HPDE6-E6E7 (cell line): Measurements from ENCODE around the gene WDR35.
A peak's percentile ranks its signal among the peaks of the same experiment; 100 is the strongest.

ENCODE experiments used
- DNase-seq: peaks from one replicate; pipeline ENCODE4 v3.0.0; 2011; ENCODE audit warnings: missing footprints; ENCODE audit errors: extremely low spot score

The WDR35 gene

DNA sequence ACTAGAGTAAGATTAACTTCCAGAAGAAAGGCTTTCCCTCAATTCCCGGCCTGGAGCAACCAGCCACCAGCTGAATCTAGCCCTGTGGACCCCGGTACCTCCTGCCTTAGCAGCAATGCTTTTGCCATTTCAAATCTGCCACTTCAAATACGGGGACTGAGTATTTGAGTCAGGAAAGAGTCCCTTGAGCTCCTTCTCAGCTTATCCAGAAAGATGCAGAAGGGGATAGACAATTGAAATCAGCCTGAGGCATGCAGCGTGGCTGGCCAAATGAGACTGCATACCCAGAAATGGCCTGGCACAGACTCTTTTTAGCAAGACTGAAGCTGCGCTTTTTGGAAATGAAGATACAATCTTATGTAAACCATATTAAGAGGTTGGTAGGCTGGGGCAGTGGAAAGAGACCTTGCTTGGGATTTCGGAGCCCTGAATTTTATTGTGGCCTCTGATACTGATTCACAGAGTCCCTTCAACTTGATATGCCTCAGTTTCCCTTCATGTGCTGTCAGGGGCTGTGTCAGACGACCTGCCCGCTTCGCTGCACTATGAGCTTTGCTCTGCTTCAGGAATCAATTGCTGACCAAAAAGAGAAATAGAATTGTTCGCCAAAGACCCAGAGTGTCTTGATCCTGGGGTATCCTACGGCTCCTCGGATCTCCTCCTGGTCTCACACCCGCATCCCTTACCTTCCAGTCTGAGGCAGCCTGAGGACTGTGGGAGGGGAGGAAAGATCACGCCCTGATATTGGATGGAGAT lies 21.5 kb upstream of the WDR35 start:
- DNase-seq: no peak

DNA sequence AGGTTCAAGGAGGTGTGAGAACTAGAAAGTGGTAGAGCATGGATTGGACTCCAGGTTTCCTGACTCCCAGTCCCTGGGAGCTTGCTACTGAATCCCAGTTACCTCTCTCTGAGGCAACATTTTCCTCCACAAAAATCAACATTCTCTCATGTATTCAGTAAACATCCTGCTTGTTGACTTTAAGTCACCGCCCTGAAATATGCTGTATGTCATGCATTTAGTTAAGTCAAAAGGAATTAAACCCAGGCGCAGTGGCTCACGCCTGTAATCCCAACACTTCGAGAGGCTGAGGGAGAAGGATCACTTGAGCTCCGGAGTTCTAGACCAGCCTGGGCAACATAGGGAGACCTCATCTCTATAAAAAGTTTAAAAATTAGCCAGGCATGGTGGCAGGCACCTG lies 18.8 kb upstream of the WDR35 start:
- no peak for DNase-seq

DNA sequence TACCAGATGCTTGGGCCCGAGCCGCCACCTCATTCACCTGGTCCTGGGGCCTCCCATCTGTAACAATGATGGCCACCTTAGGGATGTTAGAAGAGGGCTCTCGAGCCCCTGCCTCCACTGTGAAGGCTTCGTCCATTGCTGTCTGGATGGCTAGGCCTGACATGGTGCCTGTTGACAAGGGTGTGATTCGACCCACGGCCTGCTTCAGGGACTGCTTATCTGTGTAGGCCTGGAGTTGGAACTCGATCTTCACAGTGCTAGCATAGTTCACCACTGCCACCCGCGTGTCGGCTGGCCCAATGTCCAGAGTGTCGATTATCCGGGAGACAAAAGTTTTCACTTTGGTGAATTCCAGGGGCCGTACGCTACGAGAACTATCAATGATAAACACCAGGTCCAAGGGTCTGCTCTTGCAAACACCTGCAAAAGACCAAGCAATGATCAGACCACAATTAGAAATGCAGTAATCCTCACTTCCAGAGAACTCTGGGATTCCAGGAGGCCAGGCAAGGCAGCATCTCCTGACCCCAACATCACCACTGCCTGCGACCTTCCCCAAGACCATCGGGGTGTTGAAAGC lies 16.1 kb upstream of the WDR35 start:
- DNase-seq: no peak

DNA sequence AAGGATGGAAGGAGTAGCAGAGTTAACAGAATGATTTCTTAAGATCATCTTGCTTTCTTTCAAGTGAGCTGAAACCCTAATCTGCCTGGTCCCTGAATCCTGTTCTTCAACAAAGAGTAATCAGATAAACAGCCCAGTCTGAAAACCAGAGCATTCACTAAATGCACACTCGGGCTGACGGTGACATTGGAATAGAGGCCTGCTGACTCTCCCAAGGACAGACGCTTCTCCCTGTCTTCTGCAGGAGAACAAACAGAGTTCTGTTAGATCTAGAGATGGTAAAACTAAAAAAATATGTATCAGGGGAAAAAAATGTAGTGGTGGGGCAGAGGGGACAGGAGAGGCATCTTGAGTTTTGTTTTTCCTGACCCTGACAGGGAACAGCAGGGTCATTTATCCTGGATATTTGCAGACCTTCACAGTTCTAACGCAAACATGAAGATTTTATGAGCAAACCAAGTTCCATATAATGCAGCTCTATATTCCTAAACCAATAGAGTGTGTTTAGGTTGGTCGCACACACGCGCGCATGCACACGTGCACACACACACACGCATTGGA lies 15.2 kb upstream of the WDR35 start:
- no peak for DNase-seq

DNA sequence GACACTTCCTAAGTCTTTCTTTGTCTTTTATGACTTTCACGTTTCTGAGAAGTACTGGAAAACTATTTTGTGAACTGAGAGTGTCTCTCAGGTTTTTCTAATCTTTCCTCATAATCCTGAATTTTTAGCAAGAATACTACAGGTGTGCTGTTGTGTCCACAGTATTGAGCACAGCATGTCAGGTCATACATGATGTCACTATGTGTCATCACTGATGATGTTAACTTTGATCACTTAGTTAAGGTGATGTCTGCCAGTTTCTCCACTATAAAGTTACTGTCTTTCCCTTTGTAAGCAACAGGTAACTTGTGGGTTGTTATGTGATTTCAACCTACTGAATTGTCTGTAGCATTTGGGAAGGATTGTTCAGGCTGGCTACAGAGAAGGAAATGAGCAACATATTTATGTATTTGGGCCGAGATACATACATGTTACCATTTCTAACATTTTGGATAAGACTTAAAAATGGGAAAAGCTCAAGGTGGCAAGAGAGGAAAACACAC lies 11.5 kb upstream of the WDR35 start:
- no peak for DNase-seq

DNA sequence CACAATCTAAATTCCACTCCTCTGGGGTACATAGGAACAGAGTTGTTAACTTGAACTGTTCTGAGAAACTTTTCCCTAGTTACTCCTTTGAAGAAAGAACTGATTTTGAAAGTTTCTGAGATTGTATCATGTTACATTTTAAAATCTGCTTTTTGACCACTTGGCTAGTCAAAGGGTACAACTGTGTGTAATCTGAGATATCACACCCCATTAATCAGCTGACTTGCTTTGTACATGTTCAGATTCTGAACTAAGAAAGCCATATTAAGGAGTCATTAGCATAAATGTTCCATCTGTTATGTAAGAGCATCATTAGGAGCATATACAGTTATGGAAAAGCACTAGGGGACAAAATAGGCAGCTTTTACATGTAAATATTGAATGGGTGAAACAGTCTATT lies 3.8 kb upstream of the WDR35 start:
- no peak for DNase-seq

DNA sequence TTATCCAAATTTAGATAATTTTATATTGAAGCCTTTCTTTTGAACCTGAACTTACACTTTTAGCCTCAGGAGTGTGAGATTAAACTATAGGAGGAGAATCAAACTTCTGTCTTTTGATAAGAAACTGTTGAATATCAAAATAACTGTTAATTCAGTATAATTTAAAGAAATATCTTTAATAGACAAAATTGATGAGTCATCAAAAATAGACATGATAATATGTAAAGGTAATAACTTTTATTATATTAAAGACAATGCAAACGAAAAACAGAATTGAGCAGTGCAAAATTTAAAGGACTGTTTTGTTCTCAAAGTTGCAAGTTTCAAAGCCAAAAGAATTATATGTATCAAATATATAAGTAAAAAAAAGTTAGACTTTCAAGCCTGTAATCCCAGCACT lies 2.0 kb upstream of the WDR35 start:
- DNase-seq: no peak

DNA sequence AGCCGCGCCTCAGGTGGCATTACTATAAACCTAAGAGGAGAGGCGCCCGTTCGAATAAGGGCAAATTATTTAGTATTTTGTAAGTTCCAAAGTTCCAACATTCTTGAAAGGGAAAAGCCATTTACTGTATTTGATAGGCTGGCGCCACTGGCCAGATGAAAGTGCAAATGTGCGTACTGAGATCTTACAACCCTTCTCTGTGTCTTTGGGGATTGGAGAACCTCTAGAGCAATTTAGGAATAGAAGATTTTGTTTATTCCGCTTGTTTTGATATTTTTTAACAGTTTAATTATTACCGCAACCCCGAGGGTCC lies 467 bp upstream of the WDR35 start:
- DNase-seq: no peak

DNA sequence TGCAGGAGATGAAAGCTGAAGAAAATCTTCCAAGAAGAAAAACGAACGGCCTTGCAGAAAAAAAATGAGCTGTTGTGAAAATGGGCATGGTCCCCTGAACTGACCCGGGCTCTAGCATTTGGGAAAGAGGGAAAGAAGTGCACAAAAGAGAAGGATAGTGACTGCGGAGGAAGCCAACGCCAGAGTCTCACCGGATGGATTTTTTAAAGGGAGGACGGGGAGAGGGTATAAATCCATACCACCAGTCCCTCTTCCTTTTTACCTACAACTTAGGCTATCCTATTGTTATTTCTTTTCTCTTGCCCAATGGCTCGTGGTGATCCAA lies 601 bp downstream of the WDR35 start:
- DNase-seq: no peak

DNA sequence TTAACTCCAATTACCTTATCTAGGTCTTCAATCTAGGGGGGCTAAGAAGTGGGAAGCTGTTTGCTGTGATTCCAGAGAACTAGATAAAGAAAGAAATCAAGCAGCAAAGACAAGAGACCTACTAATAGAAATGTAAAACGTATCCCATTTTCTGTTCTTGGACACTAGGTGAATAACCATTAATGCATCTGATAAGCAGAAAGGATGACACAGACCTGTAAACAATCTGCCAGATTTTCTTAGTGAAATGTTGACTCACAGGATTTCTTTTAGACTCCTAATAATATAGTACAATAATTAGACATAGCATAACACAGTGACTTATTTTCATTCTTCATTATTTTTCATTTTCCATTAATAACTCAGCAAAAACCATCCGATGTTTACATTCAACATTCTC lies 1.3 kb downstream of the WDR35 start:
- no peak for DNase-seq

DNA sequence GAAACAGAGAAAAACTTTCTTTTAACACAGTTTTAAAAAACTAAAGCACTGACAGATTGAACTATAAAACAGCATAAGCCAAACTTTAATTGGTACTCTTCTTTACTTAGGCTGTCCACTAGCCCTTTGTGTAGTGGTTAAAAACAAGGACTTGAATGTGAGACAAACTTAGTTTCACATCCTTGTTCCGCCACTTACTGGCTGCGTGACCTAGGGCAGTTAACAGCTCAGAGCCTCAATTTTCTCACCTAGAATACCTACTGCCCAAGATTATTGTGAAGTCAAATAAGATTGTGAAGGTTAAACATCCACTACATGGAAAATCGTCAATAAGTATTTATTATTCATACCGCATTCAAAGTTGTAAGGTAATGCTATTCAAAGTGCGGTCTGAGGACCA lies 2.0 kb downstream of the WDR35 start:
- no peak for DNase-seq

DNA sequence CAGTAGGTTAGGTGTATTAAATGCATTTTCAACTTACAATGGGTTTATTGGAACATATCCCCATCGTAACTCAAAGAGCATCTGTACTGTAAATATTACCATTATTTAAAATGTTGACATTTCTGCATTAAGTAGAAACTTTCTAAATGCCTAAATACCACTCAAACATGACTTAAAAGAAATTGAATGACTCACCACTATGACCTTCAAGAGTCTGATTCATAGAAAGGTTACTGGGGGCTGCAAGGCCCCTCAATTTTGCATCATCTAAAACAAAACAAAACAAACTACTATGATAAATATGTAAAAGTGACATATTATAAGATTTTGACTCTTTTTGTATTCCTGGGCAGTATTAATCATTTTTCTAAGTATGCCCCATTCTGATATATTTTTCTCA lies 7.6 kb downstream of the WDR35 start:
- DNase-seq: no peak

DNA sequence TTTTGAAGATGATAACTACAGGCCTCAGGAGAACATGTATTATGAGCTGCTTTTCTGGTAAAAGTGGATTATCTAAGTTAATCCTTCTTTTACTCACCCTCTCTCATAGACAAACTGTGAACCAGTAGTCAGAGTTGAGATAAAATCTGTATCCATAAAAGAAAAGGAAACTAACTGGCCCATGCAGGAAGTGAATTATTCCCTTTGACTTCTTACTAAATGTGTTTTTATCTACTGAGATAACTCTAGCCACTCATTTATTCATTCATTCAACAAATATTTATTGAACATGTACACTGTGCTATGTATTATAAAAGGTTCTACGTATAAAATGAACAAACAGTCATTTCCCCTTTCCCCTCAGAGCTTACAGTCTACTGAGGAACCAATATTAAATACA lies 10.0 kb downstream of the WDR35 start:
- DNase-seq: no peak

DNA sequence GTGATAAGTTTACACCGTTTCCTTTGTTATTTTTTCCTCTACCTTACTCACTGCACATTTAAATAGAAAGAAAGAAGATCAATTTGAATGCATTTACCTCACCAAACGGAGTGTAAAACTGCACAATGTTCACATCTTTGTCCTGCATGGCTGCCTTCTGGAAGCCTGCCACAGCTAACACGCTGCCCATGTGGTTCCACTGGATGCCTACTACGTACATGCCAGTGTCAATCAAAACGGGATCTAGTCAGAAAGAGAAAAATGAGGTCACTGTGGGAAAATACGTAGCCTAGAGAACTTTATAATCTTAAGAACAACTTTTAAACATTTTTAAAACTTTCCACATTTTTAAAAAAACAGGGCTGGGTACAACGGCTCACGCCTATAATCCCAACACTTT lies 16.4 kb downstream of the WDR35 start:
- no peak for DNase-seq

DNA sequence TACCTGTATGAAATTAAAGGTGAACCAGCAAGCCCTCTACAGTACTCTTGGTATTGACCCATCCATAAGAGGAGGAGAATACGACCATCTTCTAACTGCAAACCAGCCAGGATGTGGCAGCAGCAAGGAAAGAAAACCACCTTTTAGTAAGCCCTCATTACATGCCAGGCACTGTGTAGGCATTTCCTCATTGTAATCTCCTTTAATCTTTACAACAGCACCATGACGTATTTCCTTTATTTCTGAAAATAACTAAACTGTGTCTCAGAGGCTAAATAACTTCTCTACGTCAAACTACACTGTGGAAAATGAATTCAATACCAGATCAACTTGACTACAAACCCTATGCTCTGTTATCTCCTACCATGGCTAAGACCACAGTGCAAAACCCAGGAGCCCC lies 18.2 kb downstream of the WDR35 start:
- DNase-seq: no peak

DNA sequence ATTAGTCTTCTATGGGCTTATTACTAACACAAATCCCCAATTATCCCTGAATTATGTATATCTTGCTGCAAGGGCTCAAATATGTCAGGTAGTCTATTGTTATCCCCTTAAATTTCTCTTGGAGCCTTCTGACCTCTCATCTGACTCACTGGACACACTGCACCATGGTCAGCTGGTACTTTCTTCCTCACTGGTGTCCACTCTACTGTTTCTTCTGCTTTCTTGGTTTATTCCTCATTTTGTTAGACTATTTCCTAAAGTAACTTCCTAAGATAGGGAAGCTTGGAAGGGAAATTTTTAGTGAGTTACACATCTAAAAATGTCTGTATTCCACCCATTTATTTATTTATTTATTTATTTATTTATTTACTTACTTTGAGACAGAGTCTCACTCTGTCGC lies 26.5 kb downstream of the WDR35 start:
- DNase-seq: no peak

DNA sequence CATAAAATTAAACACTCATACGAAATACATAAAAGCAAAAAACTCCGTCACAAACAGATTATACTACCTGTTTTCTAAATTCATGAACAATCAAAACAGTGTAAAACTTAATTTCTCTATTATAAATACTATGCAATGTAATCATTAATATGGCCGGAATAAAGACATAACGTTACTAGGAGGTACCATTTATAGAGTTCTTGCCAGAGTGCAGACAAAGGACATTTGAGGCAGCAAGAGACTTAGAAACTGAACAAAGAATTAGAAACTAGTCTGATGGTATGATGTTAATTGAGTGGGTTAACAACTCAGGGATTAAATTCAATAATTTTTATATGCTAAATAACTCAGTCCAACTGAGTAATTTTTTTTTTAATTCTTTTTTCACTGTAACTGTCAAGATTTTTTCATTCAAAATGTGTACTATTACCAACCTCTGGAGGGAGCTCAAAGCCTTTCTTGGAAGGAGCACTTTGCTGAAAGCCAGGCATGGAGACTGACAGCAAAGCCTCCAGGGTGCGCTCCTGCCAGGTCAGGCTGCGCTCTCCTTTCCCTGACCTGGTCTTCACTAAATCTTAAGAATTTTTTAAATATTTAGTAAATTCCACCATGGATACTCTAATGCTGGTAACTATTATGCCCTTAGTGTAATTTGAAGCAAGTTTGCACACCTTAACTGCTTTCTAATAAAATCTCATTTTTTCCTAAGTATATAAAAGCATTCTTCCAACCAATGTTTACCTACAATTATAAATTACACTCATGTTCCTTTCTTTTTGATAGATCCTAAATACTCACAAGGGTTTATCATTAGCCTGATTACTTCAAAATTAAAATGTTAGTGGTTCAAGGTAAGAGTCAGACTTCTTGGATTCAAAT lies 34.1 kb downstream of the WDR35 start:
- peak; percentile 78 for DNase-seq

DNA sequence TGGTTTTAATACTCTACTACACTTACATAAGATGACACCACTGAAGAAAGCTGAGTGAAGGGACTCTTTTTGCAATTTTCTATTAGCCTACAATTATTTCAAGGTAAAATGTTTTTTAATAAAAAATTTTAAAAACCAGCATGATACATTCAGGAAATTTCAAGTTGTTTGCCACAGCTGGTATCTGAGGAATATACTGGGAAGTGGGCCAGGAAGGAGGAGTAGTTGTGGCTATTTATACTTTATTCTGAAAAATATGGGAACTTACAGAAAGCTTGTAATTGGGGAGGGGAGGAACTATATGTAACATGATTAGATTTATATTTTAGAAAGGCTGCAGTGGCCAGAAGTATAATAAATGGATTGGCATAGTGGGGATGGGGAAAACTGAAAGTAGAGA lies 40.8 kb downstream of the WDR35 start:
- no peak for DNase-seq

DNA sequence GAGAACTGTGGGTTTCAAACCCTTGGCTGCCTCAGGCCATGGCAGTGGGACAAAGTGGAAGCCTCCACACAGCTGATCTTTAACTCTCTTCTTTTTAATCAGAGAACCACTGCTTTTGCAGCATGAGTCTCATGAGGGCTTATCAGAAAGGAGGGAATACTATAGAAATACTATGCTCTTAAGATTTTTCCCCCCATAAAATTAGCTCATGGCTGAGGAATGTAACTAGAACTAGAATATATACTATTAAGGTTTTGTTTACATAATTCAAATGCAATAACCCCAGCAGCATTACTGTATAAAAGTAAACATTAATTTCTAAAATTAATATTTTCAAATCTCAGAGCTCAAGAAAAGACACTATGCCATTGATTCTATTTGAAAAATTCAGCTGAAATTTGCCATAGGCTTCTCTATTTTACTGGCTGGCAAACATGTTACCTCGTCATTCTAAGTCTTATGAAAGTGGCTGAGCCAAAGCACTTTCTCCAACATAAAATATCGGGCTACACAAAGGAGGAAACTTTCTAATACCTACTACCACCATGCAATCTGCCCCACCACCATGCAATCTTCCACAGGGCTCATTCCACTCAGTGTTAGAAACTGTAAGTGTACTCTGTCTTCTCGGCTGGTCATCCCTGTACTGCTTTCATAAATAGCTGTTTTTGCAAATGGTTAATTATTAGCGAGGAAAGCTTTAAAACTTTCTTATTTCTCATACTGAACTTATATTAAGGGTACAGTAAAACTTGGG lies 42.5 kb downstream of the WDR35 start:
- no peak for DNase-seq

DNA sequence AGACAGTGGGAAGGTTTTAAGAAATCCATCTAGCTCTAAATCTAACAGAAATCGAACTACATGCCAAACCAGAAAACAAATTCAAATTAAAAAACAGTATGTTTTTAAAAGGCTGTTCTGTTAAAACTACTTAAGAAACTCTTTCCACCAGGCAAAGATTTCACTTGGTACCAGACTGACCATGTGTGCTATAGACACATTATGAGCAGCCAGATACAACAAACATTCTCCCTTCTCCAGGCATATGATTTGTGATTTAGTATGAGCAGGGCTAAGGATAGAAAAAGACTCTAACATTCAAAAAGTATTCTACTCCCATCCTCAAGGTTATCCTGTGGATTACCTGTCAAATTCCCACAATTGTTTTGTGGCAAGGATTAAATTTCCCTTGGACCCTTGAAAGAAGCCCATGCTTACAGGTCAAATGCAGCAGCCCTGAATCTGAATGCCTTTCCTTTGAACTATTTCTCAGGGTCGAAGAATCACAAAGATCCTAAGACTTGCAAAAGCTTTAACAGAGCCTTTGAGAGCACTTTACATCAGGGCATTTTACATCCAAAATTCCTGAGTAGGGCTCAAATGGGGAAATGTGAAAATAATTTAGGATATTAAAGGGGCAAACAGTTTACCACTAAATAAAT lies 45.6 kb downstream of the WDR35 start:
- DNase-seq: no peak

DNA sequence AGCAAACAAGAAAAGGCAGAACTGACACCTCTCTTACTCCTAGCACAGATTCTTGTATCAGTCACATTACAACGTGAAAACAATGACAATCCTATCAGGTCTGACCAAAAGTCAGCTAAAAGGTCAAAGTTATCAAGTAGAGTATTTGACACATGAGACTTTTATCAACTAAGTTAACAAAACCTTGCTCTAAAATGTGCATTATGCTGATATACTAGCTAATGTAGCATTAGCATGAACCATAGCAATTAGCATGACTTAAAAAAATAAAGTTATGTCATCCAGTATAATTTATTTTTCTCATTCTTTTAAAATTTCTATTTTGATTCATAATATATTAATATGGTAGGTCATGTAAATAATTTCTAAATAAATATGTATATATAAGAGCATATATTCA lies 46.7 kb downstream of the WDR35 start:
- no peak for DNase-seq

DNA sequence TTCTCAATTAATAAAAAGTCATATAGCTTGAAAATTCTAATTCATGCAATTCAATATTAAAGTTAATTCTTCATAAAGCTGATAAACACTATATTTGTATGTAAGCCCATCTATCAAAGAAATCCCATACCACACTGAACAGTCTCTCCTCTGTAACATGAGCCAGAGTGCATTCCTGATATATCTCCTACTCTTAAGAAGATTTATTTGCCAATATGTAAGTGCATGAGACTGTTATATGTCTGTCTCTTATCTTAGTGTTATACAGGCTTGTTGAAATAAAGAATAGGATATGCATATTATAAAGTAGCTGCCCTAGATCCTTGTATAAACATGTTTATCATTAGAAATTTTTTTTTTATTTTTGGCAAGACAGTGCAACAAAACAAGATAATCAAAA lies 47.7 kb downstream of the WDR35 start:
- DNase-seq: no peak
